Measurements from ENCODE around the gene LYRM4. TPM values are rescaled to one million over a fixed set of nuclear protein-coding genes. Genes with fewer than 3 reads are reported as not detected.

The LYRM4 gene
- total RNA-seq, 1 donor from 2014 or later: 27.1 TPM

DNA sequence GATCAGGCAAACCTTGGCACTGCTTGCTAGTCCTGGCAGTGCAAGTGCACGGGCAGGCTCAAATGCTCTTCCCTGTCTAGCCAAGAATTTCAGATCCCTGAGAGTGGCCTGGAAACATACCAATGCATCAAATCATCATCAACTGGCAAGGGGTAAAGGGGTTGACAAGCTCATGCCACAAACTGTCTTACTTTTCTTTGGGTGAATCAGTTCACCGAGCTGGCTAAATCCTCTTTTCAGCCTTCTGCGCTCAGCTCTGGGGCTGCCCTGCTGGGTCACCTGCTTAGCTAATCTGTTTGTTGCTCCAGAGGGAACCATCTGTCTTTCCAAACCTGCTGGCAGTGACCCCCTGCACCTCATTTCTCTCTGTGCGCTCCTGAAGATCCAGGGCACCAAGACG, 59.5 kb downstream of the LYRM4 start:
- H3K27me3 Mint-ChIP-seq (ENCODE audit: unreplicated experiment): no peaks in the 10 kb centered on the region
- TF ChIP-seq, protein P1, sequence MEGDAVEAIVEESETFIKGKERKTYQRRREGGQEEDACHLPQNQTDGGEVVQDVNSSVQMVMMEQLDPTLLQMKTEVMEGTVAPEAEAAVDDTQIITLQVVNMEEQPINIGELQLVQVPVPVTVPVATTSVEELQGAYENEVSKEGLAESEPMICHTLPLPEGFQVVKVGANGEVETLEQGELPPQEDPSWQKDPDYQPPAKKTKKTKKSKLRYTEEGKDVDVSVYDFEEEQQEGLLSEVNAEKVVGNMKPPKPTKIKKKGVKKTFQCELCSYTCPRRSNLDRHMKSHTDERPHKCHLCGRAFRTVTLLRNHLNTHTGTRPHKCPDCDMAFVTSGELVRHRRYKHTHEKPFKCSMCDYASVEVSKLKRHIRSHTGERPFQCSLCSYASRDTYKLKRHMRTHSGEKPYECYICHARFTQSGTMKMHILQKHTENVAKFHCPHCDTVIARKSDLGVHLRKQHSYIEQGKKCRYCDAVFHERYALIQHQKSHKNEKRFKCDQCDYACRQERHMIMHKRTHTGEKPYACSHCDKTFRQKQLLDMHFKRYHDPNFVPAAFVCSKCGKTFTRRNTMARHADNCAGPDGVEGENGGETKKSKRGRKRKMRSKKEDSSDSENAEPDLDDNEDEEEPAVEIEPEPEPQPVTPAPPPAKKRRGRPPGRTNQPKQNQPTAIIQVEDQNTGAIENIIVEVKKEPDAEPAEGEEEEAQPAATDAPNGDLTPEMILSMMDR (IDR thresholded peaks at IDR 0.05): no peak
- no peak for DNase-seq (ENCODE audit: extremely low spot score, unreplicated experiment)
- H3K4me3 Mint-ChIP-seq (ENCODE audit: unreplicated experiment): no peak overlapping the region
- H3K4me1 Mint-ChIP-seq (ENCODE audit: unreplicated experiment): peaks cover 17% of the 10 kb centered on the region
- H3K9me3 Mint-ChIP-seq (ENCODE audit: unreplicated experiment): no peaks in the 10 kb centered on the region
- no peak overlapping the region for H3K27ac Mint-ChIP-seq (ENCODE audit: unreplicated experiment)
- H3K36me3 Mint-ChIP-seq (ENCODE audit: unreplicated experiment): no peaks in the 10 kb centered on the region

- Mint-ChIP-seq H3K4me3 (ENCODE audit: unreplicated experiment) (no peak overlapping the region), H3K36me3 (ENCODE audit: unreplicated experiment) (no peaks in the 10 kb centered on the region), H3K27ac (ENCODE audit: unreplicated experiment) (no peak overlapping the region), H3K27me3 (ENCODE audit: unreplicated experiment) (no peaks in the 10 kb centered on the region), H3K4me1 (ENCODE audit: unreplicated experiment) (peaks cover 4% of the 10 kb centered on the region), H3K9me3 (ENCODE audit: unreplicated experiment) (no peaks in the 10 kb centered on the region)
- TF ChIP-seq, protein P1 (IDR thresholded peaks at IDR 0.05): no peak
- DNase-seq (ENCODE audit: extremely low spot score, unreplicated experiment): no peak
Measured at GRCh38 chr6:5199702-5200101, 61.0 kb downstream of the LYRM4 start.

DNA sequence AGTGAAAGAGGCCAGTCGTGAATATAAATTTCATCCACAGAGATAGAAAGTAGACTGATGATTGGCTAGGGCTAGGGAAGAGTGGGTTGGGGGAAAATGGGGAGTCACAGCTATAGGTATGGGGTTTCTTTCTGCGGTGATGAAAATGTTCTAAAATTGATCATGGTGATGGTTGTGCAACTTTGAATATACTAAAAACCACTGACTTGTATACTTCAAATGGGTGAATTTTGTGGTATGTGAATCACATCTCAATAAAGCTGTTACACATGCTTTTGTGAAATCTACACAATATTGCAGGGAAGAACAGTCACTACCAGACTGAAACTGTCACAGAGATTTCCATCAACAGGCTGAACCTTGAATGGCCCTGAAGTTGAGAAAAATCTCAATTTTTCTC, 61.5 kb downstream of the LYRM4 start:
- H3K36me3 Mint-ChIP-seq (ENCODE audit: unreplicated experiment): no peaks in the 10 kb centered on the region

DNA sequence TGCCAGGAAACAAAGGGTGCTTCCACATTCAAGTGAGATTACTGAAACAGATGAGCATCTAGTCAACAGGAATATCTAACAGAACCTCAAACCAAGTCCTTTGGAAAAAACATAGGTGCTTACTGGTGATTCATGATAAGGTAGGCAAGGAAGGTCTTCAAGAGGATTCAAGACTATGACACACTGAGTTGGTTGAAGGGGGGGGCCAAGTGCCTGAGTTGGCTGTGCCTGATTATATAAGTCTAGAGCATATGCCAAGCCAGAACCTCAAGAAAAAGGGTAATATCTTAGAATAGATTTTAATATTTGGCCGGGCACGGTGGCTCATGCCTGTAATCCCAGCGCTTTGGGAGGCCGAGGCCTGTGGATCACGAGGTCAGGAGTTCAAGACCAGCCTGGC, 63.7 kb downstream of the LYRM4 start:
- DNase-seq (ENCODE audit: extremely low spot score, unreplicated experiment): no peak
- Mint-ChIP-seq H3K4me3 (ENCODE audit: unreplicated experiment) (no peak overlapping the region), H3K36me3 (ENCODE audit: unreplicated experiment) (no peaks in the 10 kb centered on the region), H3K27me3 (ENCODE audit: unreplicated experiment) (no peaks in the 10 kb centered on the region), H3K9me3 (ENCODE audit: unreplicated experiment) (no peaks in the 10 kb centered on the region), H3K27ac (ENCODE audit: unreplicated experiment) (no peak overlapping the region), H3K4me1 (ENCODE audit: unreplicated experiment) (peaks cover 15% of the 10 kb centered on the region)
- TF ChIP-seq, protein P1 (IDR thresholded peaks at IDR 0.05): no peak

More for the DNA sequence above, 61.5 kb downstream of the LYRM4 start:
- no peak for DNase-seq (ENCODE audit: extremely low spot score, unreplicated experiment)
- Mint-ChIP-seq H3K27ac (ENCODE audit: unreplicated experiment) (no peak overlapping the region), H3K9me3 (ENCODE audit: unreplicated experiment) (no peaks in the 10 kb centered on the region), H3K27me3 (ENCODE audit: unreplicated experiment) (no peaks in the 10 kb centered on the region), H3K4me3 (ENCODE audit: unreplicated experiment) (no peak overlapping the region), H3K4me1 (ENCODE audit: unreplicated experiment) (peaks cover 4% of the 10 kb centered on the region)
- TF ChIP-seq, protein P1 (IDR thresholded peaks at IDR 0.05): no peak

DNA sequence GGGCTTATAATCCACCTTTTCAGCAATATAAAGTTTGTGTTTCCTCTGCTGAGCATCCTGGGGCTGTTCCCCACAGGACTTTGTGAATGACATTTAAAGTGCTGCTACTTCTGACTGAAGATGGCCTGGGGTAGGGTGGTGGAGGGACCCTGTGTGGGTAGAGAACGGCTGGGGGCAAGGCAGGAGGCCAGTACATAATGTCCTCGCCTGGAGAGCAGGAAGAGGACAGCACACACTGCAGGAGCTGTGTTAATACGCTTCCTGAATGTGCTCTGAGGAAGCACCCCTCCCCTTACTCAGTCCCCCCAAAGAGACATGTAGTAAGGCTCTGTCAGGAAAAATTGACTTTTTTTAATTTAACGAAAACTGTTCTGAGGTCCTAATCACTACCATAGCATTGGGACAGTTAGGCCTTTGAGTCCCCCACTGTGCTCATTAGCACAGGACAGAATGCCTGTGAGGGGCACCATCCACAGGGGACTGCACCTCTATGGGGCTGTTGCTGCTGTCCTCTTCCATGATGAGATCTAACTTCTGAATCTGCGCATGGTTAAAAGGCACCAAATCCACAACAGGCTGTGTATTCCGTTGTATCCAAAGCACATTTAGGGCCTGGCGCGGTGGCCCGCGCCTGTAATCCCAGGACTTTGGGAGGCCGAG, 68.5 kb downstream of the LYRM4 start:
- DNase-seq (ENCODE audit: extremely low spot score, unreplicated experiment): no peak
- Mint-ChIP-seq H3K27ac (ENCODE audit: unreplicated experiment) (peak overlapping the region; percentile 79), H3K27me3 (ENCODE audit: unreplicated experiment) (no peaks in the 10 kb centered on the region), H3K4me1 (ENCODE audit: unreplicated experiment) (peaks cover 39% of the 10 kb centered on the region), H3K9me3 (ENCODE audit: unreplicated experiment) (no peaks in the 10 kb centered on the region), H3K36me3 (ENCODE audit: unreplicated experiment) (no peaks in the 10 kb centered on the region), H3K4me3 (ENCODE audit: unreplicated experiment) (no peak overlapping the region)
- TF ChIP-seq, protein P1 (IDR thresholded peaks at IDR 0.05): no peak

Data from osteocyte (in vitro differentiated cells).